Skeletal muscle tissue (tissue), 5 donors: ENCODE measurements around the gene ARHGEF9. TPM values are rescaled to one million over a fixed set of nuclear protein-coding genes. Genes with fewer than 3 reads are reported as not detected.
A peak's percentile ranks its signal among the peaks of the same experiment; 100 is the strongest.

Experiments used
- H3K27ac ChIP-seq: one replicate; pipeline ENCODE4 v1.7.0; 2013; ENCODE audit warnings: mild to moderate bottlenecking, low read depth, low read length, inconsistent platforms
- H3K27me3 ChIP-seq, 3 donors: one replicate each; pipeline ENCODE4 v1.7.0; 2013; ENCODE audit warnings: low read length in 3 of 3; ENCODE audit not compliant: control insufficient read depth in 3 of 3, insufficient read depth in 3 of 3
- H3K36me3 ChIP-seq, 3 donors: one replicate each; pipeline ENCODE4 v1.7.0; 2013; ENCODE audit warnings: low read length in 3 of 3; ENCODE audit not compliant: control insufficient read depth in 3 of 3, insufficient read depth in 3 of 3
- H3K4me1 ChIP-seq, 3 donors: one replicate each; pipeline ENCODE4 v1.7.0; 2013; ENCODE audit warnings: low read length in 3 of 3, mild to moderate bottlenecking in 3 of 3; ENCODE audit not compliant: control insufficient read depth in 3 of 3, insufficient read depth in 3 of 3
- H3K4me3 ChIP-seq, 3 donors: one replicate each; pipeline ENCODE4 v1.7.0; 2013; ENCODE audit warnings: low read length in 3 of 3
- H3K9ac ChIP-seq, 3 donors: one replicate each; pipeline ENCODE4 v1.7.0; 2013; ENCODE audit warnings: low read length in 3 of 3, mild to moderate bottlenecking in 3 of 3, moderate library complexity in 2 of 3, low read depth in 1 of 3
- H3K9me3 ChIP-seq, 3 donors: one replicate each; pipeline ENCODE4 v1.7.0; 2013; ENCODE audit warnings: low read length in 3 of 3; ENCODE audit not compliant: control insufficient read depth in 3 of 3
- small RNA-seq: library from RNA; depleted of rRNA; stranded (forward); fragments of <200 nt; gene quantifications from one replicate; pipeline ENCODE3, GENCODE V24; 2014
- total RNA-seq: library from RNA; depleted of rRNA; stranded (reverse); fragments of >200 nt; gene quantifications from one replicate; pipeline ENCODE4 v1.2.3, GENCODE V29; 2014
- donor health status: Osteomylitis.

ARHGEF9 gene
- total RNA-seq, 1 donor from 2014 or later, result 16.2 TPM

- peaks cover 0 to 15% (median 0%) of the 10 kb centered on the region in 3 donors for H3K36me3 ChIP-seq
- no peaks in the 10 kb centered on the region for H3K9me3 ChIP-seq
- H3K27me3 ChIP-seq, result no peaks in the 10 kb centered on the region
- no peak overlapping the region for H3K27ac ChIP-seq
- H3K4me3 ChIP-seq, result no peak overlapping the region
- no peaks in the 10 kb centered on the region for H3K4me1 ChIP-seq
- no peak overlapping the region for H3K9ac ChIP-seq
Observed at GRCh38 chrX:63635750-63636149, 149.3 kb downstream of the ARHGEF9 start.

- Histone ChIP-seq H3K9ac (no peak overlapping the region), H3K4me1 (no peaks in the 10 kb centered on the region), H3K27ac (no peak overlapping the region), H3K27me3 (no peaks in the 10 kb centered on the region), H3K9me3 (no peaks in the 10 kb centered on the region), H3K4me3 (no peak overlapping the region), H3K36me3 (no peaks in the 10 kb centered on the region)
Observed at GRCh38 chrX:63613531-63614028, 171.4 kb downstream of the ARHGEF9 start.

GRCh38 chrX:63585936-63586335 lies 199.1 kb downstream of the ARHGEF9 start:
- Histone ChIP-seq H3K9me3 (peaks cover 0 to 3% (median 0%) of the 10 kb centered on the region in 3 donors), H3K4me3 (no peak overlapping the region), H3K36me3 (no peaks in the 10 kb centered on the region), H3K27me3 (no peaks in the 10 kb centered on the region), H3K4me1 (no peaks in the 10 kb centered on the region), H3K9ac (no peak overlapping the region), H3K27ac (no peak overlapping the region)

Small RNA genes within 50 kb of the gene (small RNA-seq; reads per million reads assigned to genes)
- 6.3 reads per million, percentile 91 among the genes with 10 or more reads in this experiment for gene MIR1468
